H1 (cell line): ENCODE data around the gene MEIS2. TPM values are rescaled to one million over a fixed set of nuclear protein-coding genes. Genes with fewer than 3 reads are reported as not detected.

ENCODE experiments used
- CTCF ChIA-PET: fragments of 300-600 bp; sonication (Branson Sonifier 250); formaldehyde crosslinking; loops from one replicate; lab custom pipeline; 2021; ENCODE audit not compliant: partially characterized antibody; lab: Charles Lee
- POLR2A ChIA-PET: fragments of 300-600 bp; sonication (Branson Sonifier 250); formaldehyde crosslinking; loops from one replicate; lab custom pipeline; 2021; ENCODE audit warnings: inconsistent platforms; ENCODE audit not compliant: partially characterized antibody; lab: Charles Lee
- DNase-seq, 2 experiments: peaks; one replicate each; pipeline versions ENCODE4 v3.0.0 to v3.0.0-alpha.2; 2010 to 2022; ENCODE audit warnings: low spot score in 2 of 2, low read depth in 1 of 2, mixed read lengths in 1 of 2
- FAIRE-seq: peaks from 2 replicates; lab custom pipeline; 2011; peaks lifted over from hg19 to GRCh38; lab: Jason Lieb, UNC
- H2AFZ ChIP-seq: 2 replicates; pipeline ENCODE4 v1.8.1; 2012; ENCODE audit warnings: low read length, inconsistent platforms
- H2AK5ac ChIP-seq: 2 replicates; pipeline ENCODE4 v1.6.1; 2013; ENCODE audit warnings: low read depth, low read length
- H2BK120ac ChIP-seq: replicated peaks from 2 replicates; pipeline ENCODE3; 2013; ENCODE audit warnings: low read depth, low read length, inconsistent platforms
- H2BK12ac ChIP-seq: 2 replicates; pipeline ENCODE4 v1.6.1; 2013; ENCODE audit warnings: low read depth, low read length
- H2BK15ac ChIP-seq: 2 replicates; pipeline ENCODE4 v1.6.1; 2013; ENCODE audit warnings: low read length
- H2BK20ac ChIP-seq: 2 replicates; pipeline ENCODE4 v1.6.1; 2013; ENCODE audit warnings: low read length
- H2BK5ac ChIP-seq: 2 replicates; pipeline ENCODE4 v1.6.1; 2013; ENCODE audit warnings: low read depth, low read length
- H3K14ac ChIP-seq: 2 replicates; pipeline ENCODE4 v1.6.1; 2013; ENCODE audit warnings: inconsistent platforms; ENCODE audit not compliant: insufficient read length
- H3K18ac ChIP-seq: 2 replicates; pipeline ENCODE4 v1.6.1; 2013; ENCODE audit warnings: low read length; ENCODE audit errors: extremely low read depth
- H3K23ac ChIP-seq: 2 replicates; pipeline ENCODE4 v1.6.1; 2013; ENCODE audit warnings: inconsistent platforms; ENCODE audit not compliant: insufficient read length
- H3K23me2 ChIP-seq: 2 replicates; pipeline ENCODE4 v1.6.1; 2013; ENCODE audit warnings: low read depth, low read length
- H3K27ac ChIP-seq: 2 replicates; pipeline ENCODE4 v1.6.1; 2011; ENCODE audit warnings: low read depth, low read length, inconsistent platforms
- H3K27me3 ChIP-seq, 4 experiments: replicated peaks in 1 of 4; 1 replicate in 1 of 4; 2 replicates in 3 of 4; pipeline versions ENCODE4 v1.6.1 to v1.8.1; 2011 to 2013; ENCODE audit warnings: low read length in 3 of 4, mild to moderate bottlenecking in 3 of 4, inconsistent platforms in 2 of 4, mixed read lengths in 2 of 4, moderate library complexity in 1 of 4; ENCODE audit not compliant: control insufficient read depth in 3 of 4, insufficient read depth in 3 of 4; ENCODE audit errors: extremely low read depth in 1 of 4
- H3K36me3 ChIP-seq, 4 experiments: 2 replicates each; pipeline versions ENCODE4 v1.6.1 to v1.8.1; 2011 to 2013; ENCODE audit warnings: mild to moderate bottlenecking in 4 of 4, low read length in 3 of 4, moderate library complexity in 2 of 4, control low read depth in 1 of 4, inconsistent platforms in 1 of 4; ENCODE audit not compliant: insufficient read depth in 4 of 4, control insufficient read depth in 2 of 4
- H3K4ac ChIP-seq: replicated peaks from 2 replicates; pipeline ENCODE3; 2013; ENCODE audit warnings: low read length, low read depth, mixed read lengths, inconsistent platforms; ENCODE audit not compliant: insufficient read length
- H3K4me1 ChIP-seq, 4 experiments: replicated peaks in 1 of 4; 1 replicate in 1 of 4; 2 replicates in 3 of 4; pipeline versions ENCODE4 v1.6.1 to v1.8.1; 2011 to 2013; ENCODE audit warnings: low read length in 3 of 4, inconsistent platforms in 2 of 4, mixed read lengths in 1 of 4; ENCODE audit not compliant: insufficient read depth in 4 of 4, control insufficient read depth in 3 of 4
- H3K4me2 ChIP-seq, 2 experiments: 2 replicates each; pipeline versions ENCODE4 v1.6.1 to v1.8.1; 2011 to 2013; ENCODE audit warnings: low read depth in 2 of 2, low read length in 2 of 2, control low read depth in 1 of 2, inconsistent platforms in 1 of 2, mild to moderate bottlenecking in 1 of 2; ENCODE audit not compliant: insufficient read depth in 1 of 2
- H3K4me3 ChIP-seq, 4 experiments: fragments of 200-600, 300-600 bp in 1 of 4; sonication (generic), shearing (Covaris generic), sonication (Bioruptor Twin) in 1 of 4; 2 replicates each; pipeline versions ENCODE4 v1.5.1 to v1.8.1; 2011 to 2016; ENCODE audit warnings: low read length in 4 of 4, low read depth in 3 of 4, control low read depth in 2 of 4, inconsistent platforms in 2 of 4, mild to moderate bottlenecking in 2 of 4, mixed read lengths in 1 of 4, moderate library complexity in 1 of 4; ENCODE audit not compliant: insufficient read depth in 2 of 4; ENCODE audit errors: extremely low read depth in 1 of 4
- H3K56ac ChIP-seq: replicated peaks from 2 replicates; pipeline ENCODE3; 2013; ENCODE audit warnings: low read depth, mild to moderate bottlenecking, mixed read lengths, low read length, inconsistent platforms; ENCODE audit not compliant: insufficient read length
- H3K79me1 ChIP-seq: 2 replicates; pipeline ENCODE4 v1.6.1; 2013; ENCODE audit warnings: low read depth, low read length, control low read depth
- H3K79me2 ChIP-seq, 2 experiments: 2 replicates each; pipeline versions ENCODE4 v1.6.1 to v1.8.1; 2012 to 2013; ENCODE audit warnings: low read length in 2 of 2, mild to moderate bottlenecking in 2 of 2, inconsistent platforms in 1 of 2; ENCODE audit not compliant: insufficient read depth in 2 of 2, control insufficient read depth in 1 of 2
- H3K9ac ChIP-seq, 4 experiments: replicated peaks in 1 of 4; 1 replicate in 1 of 4; 2 replicates in 3 of 4; pipeline versions ENCODE4 v1.6.1 to v1.8.1; 2011 to 2013; ENCODE audit warnings: low read depth in 3 of 4, low read length in 3 of 4, control low read depth in 2 of 4, mild to moderate bottlenecking in 2 of 4, moderate library complexity in 2 of 4, inconsistent platforms in 1 of 4; ENCODE audit errors: extremely low read depth in 1 of 4
- H3K9me3 ChIP-seq, 2 experiments: 2 replicates each; pipeline versions ENCODE4 v1.6.1 to v1.8.1; 2012 to 2013; ENCODE audit warnings: mild to moderate bottlenecking in 2 of 2, moderate library complexity in 2 of 2, control low read depth in 1 of 2, inconsistent platforms in 1 of 2, low read depth in 1 of 2, low read length in 1 of 2, mixed read lengths in 1 of 2; ENCODE audit not compliant: insufficient read depth in 2 of 2
- H4K20me1 ChIP-seq, 2 experiments: replicated peaks in 1 of 2; 2 replicates each; pipeline versions ENCODE3 to v1.8.1; 2011 to 2013; ENCODE audit warnings: inconsistent platforms in 2 of 2, low read length in 2 of 2, mild to moderate bottlenecking in 1 of 2; ENCODE audit not compliant: insufficient read depth in 2 of 2, control insufficient read depth in 1 of 2
- H4K5ac ChIP-seq: 2 replicates; pipeline ENCODE4 v1.6.1; 2013; ENCODE audit warnings: low read length, low read depth, mixed read lengths, inconsistent platforms; ENCODE audit not compliant: insufficient read length
- H4K8ac ChIP-seq: 2 replicates; pipeline ENCODE4 v1.8.0; 2013; ENCODE audit warnings: mild to moderate bottlenecking, moderate library complexity, low read length, inconsistent platforms; ENCODE audit not compliant: insufficient read depth; ENCODE audit errors: extremely low read depth
- H4K91ac ChIP-seq: replicated peaks from 2 replicates; pipeline ENCODE3; 2013; ENCODE audit warnings: low read length, mixed read lengths, inconsistent platforms; ENCODE audit not compliant: insufficient read length
- ATF2 ChIP-seq: IDR thresholded peaks from 2 replicates; pipeline ENCODE4 v1.6.1; 2012; ENCODE audit warnings: low read length, inconsistent platforms
- BCL11A ChIP-seq, 2 experiments: IDR thresholded peaks; one replicate each; pipeline ENCODE4 v1.6.1; 2011; ENCODE audit warnings: low read depth in 2 of 2, low read length in 2 of 2, mild to moderate bottlenecking in 2 of 2
- EZH2 ChIP-seq: fragments of 200-600 bp; sonication (generic); IDR thresholded peaks from 2 replicates; pipeline ENCODE4 v1.7.1; 2012; ENCODE audit warnings: low read depth, mild to moderate bottlenecking, moderate library complexity, low read length, inconsistent platforms; ENCODE audit not compliant: severe bottlenecking
- SRF ChIP-seq: IDR thresholded peaks from 2 replicates; pipeline ENCODE4 v1.6.1; 2011; ENCODE audit warnings: mild to moderate bottlenecking, low read depth, low read length, moderate library complexity
- SUZ12 ChIP-seq: fragments of 200-600 bp; sonication (generic); IDR thresholded peaks from 2 replicates; pipeline ENCODE4 v1.6.1; 2012; ENCODE audit warnings: mild to moderate bottlenecking, inconsistent platforms, low read length, moderate library complexity, mixed read lengths
- WGBS, 2 experiments: shearing (Covaris generic) in 1 of 2; methylation state at CpG; one replicate each; pipeline versions ENCODE4 v1.1.6 to v1.1.7; 2013 to 2015; ENCODE audit warnings: low lambda C conversion rate in 2 of 2, mixed read lengths in 2 of 2, inconsistent platforms in 1 of 2, low coverage in 1 of 2, missing lambda C conversion rate in 1 of 2; ENCODE audit not compliant: insufficient replicate concordance in 2 of 2, insufficient coverage in 1 of 2, insufficient read length in 1 of 2; ENCODE audit errors: extremely low coverage in 1 of 2, missing lambda C conversion rate in 1 of 2; 5-methylcytosine and 5-hydroxymethylcytosine counted together
- polyA plus RNA-seq, 7 experiments: library from polyadenylated mRNA; depleted of rRNA in 3 of 7; stranded (reverse) in 5 of 7; unstranded in 2 of 7; fragments of >200 nt in 5 of 7; fragments of 200-250 nt in 2 of 7; gene quantifications; 1 replicate in 5 of 7; 2 replicates in 1 of 7; 4 replicates in 1 of 7; pipeline versions ENCODE4 v1.2.1 to v1.2.3, GENCODE V29; 2011 to 2013; ENCODE audit warnings: missing spikeins in 2 of 7, mixed read lengths in 2 of 7
- total RNA-seq: library from RNA; stranded (reverse); fragmentation: NEBNext Ultra II Directional; extraction: Animal tissue kit (Norgen Biotek cat#: 25700); gene quantifications from 2 replicates; pipeline ENCODE4 v1.2.1, GENCODE V29; 2021
- TF ChIP-seq, protein P1 (sequence below), 3 experiments: IDR thresholded peaks; 1 replicate in 2 of 3; 2 replicates in 1 of 3; pipeline versions ENCODE4 v1.5.1 to v1.6.1; 2011; ENCODE audit warnings: low read length in 3 of 3, mild to moderate bottlenecking in 3 of 3, inconsistent platforms in 2 of 3, low read depth in 1 of 3, moderate library complexity in 1 of 3; ENCODE audit not compliant: insufficient read depth in 1 of 3; ENCODE audit errors: control extremely low read depth in 1 of 3
- TF ChIP-seq, protein P2 (sequence below): IDR thresholded peaks from 2 replicates; pipeline ENCODE4 v1.6.1; 2012; ENCODE audit warnings: inconsistent platforms

Gene MEIS2
- total and polyA plus RNA-seq, 2 of the 8 experiments (the other 6 are each of a cell fraction or from before 2014, with no cell fraction given): 0.22 to 1.2 TPM

DNA sequence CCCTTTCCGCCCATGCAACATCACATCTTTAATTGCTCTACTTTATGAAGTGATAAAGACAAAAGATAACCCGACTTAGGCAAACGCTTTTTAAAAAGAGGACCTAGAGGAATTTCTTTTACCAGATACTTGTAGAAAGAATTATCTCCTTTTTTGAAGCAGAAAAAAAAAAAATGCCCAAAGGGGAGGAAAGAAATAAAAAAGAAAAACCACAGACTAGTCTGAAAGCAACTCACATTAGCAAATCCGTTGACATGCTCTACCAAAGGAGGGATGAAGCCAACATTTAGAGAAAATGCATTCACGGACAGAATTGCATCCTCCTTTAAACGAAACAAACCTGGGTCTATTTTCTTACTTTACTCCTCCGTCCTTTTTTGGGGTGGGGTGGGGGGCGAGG is 213.6 kb downstream of the MEIS2 start:
- Histone ChIP-seq H3K27ac (no peak overlapping the region), H3K79me2 (no peaks in the 10 kb centered on the region), H3K23me2 (peaks cover 8% of the 10 kb centered on the region; the same call in 1 of the 2 replicates), H3K27me3 (peaks cover 53 to 98% (median 76%) of the 10 kb centered on the region in 4 experiments), H3K36me3 (no peaks in the 10 kb centered on the region), H2BK15ac (no peak overlapping the region), H3K18ac (no peak overlapping the region), H2BK12ac (no peak overlapping the region), H4K20me1 (peaks cover 0 to 2% of the 10 kb centered on the region in 2 experiments), H2AK5ac (no peak overlapping the region), H4K91ac (no peak overlapping the region), H2BK120ac (no peak overlapping the region), H3K79me1 (no peaks in the 10 kb centered on the region), H3K9me3 (no peaks in the 10 kb centered on the region), H2AFZ (no peak overlapping the region), H3K9ac (no peak overlapping the region), H3K23ac (no peak overlapping the region), H2BK5ac (no peak overlapping the region), H4K5ac (no peak overlapping the region), H3K4me2 (peak overlapping the region; percentile 59 to 87; a peak in 3 of 4 replicates), H3K14ac (no peak overlapping the region), H3K4ac (no peak overlapping the region), H4K8ac (no peak overlapping the region), H3K4me3 (peak overlapping the region in 2 of 4 experiments; percentile 5 to 56; a peak in 3 of 8 replicates), H2BK20ac (no peak overlapping the region), H3K56ac (no peak overlapping the region), H3K4me1 (peaks cover 13 to 30% (median 16%) of the 10 kb centered on the region in 4 experiments)
- POLR2A ChIA-PET: interaction anchor here (1.3 to 1.8 kb wide), 2 partner anchors 209 to 218 kb away, joined by 4 to 9 read pairs; no protein-coding TSS in a partner anchor
- CTCF ChIA-PET: interaction anchor here (1.0 kb wide), 2 partner anchors 214 to 223 kb away, joined by 3 to 4 read pairs; partner anchors contain the start of gene MEIS2
- DNase-seq (no peak), FAIRE-seq (no peak)
- 4% methylated on average over 8 of the region's 8 CpGs; no CpG with 5 or more reads in 1 of the 2 experiments for WGBS, 2 experiments
- TF ChIP-seq BCL11A (IDR thresholded peaks at IDR 0.05; ENCODE audit: low read depth in 2 of 2, low read length in 2 of 2): no peak
- peak; percentile 30; the same call in 1 of the 2 replicates for TF ChIP-seq SUZ12
- no peak for TF ChIP-seq ATF2
- TF ChIP-seq, protein P1, sequence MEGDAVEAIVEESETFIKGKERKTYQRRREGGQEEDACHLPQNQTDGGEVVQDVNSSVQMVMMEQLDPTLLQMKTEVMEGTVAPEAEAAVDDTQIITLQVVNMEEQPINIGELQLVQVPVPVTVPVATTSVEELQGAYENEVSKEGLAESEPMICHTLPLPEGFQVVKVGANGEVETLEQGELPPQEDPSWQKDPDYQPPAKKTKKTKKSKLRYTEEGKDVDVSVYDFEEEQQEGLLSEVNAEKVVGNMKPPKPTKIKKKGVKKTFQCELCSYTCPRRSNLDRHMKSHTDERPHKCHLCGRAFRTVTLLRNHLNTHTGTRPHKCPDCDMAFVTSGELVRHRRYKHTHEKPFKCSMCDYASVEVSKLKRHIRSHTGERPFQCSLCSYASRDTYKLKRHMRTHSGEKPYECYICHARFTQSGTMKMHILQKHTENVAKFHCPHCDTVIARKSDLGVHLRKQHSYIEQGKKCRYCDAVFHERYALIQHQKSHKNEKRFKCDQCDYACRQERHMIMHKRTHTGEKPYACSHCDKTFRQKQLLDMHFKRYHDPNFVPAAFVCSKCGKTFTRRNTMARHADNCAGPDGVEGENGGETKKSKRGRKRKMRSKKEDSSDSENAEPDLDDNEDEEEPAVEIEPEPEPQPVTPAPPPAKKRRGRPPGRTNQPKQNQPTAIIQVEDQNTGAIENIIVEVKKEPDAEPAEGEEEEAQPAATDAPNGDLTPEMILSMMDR (IDR thresholded peaks at IDR 0.05; ENCODE audit: control extremely low read depth in 1 of 3, insufficient read depth in 1 of 3, low read depth in 1 of 3, low read length in 3 of 3): no peak
- TF ChIP-seq SRF: no peak
- TF ChIP-seq EZH2: peak; percentile 63
- TF ChIP-seq, protein P2, sequence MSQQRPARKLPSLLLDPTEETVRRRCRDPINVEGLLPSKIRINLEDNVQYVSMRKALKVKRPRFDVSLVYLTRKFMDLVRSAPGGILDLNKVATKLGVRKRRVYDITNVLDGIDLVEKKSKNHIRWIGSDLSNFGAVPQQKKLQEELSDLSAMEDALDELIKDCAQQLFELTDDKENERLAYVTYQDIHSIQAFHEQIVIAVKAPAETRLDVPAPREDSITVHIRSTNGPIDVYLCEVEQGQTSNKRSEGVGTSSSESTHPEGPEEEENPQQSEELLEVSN: no peak
